Testis (tissue), 2 donors: ENCODE measurements around the gene MRPL37.

Experiments used
- POLR2A ChIP-seq: fragments of 450-650 bp; IDR thresholded peaks from one replicate; pipeline ENCODE4 v1.6.1; 2017; ENCODE audit warnings: antibody characterized with exemption, mild to moderate bottlenecking, moderate library complexity
- TF ChIP-seq, protein P1 (sequence below), 3 experiments: fragments of 450-650 bp in 2 of 3; fragments of 200-600 bp in 1 of 3; sonication (generic) in 1 of 3; IDR thresholded peaks; one replicate each; pipeline ENCODE4 v1.5.1; 2016 to 2019; ENCODE audit warnings: antibody characterized with exemption in 3 of 3, mild to moderate bottlenecking in 2 of 3, moderate library complexity in 1 of 3

- TF ChIP-seq, protein P1, sequence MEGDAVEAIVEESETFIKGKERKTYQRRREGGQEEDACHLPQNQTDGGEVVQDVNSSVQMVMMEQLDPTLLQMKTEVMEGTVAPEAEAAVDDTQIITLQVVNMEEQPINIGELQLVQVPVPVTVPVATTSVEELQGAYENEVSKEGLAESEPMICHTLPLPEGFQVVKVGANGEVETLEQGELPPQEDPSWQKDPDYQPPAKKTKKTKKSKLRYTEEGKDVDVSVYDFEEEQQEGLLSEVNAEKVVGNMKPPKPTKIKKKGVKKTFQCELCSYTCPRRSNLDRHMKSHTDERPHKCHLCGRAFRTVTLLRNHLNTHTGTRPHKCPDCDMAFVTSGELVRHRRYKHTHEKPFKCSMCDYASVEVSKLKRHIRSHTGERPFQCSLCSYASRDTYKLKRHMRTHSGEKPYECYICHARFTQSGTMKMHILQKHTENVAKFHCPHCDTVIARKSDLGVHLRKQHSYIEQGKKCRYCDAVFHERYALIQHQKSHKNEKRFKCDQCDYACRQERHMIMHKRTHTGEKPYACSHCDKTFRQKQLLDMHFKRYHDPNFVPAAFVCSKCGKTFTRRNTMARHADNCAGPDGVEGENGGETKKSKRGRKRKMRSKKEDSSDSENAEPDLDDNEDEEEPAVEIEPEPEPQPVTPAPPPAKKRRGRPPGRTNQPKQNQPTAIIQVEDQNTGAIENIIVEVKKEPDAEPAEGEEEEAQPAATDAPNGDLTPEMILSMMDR (IDR thresholded peaks at IDR 0.05) = no peak
- TF ChIP-seq POLR2A = no peak
Measured at GRCh38 chr1:54255026-54255702, 55.2 kb downstream of the MRPL37 start.
